Kidney epithelial cell (primary cell): ENCODE data around the gene UBN1. TPM values are rescaled to one million over a fixed set of nuclear protein-coding genes. Genes with fewer than 3 reads are reported as not detected.

ENCODE experiments used
- DNase-seq: peaks from one replicate; pipeline ENCODE4 v3.0.0-alpha.2; 2010; ENCODE audit warnings: low read depth
- H3K27me3 ChIP-seq: 2 replicates; pipeline ENCODE4 v1.6.0; 2011; ENCODE audit warnings: low read length; ENCODE audit not compliant: control insufficient read depth, insufficient read depth
- H3K36me3 ChIP-seq: 2 replicates; pipeline ENCODE4 v1.5.1; 2011; ENCODE audit warnings: low read length; ENCODE audit not compliant: control insufficient read depth, insufficient read depth
- H3K4me3 ChIP-seq: 2 replicates; pipeline ENCODE4 v1.5.1; 2011; ENCODE audit warnings: low read depth, mild to moderate bottlenecking, control low read depth, low read length
- CTCF ChIP-seq: IDR thresholded peaks from 2 replicates; pipeline ENCODE4 v1.5.1; 2011; ENCODE audit warnings: mild to moderate bottlenecking, moderate library complexity, low read length, control low read depth, inconsistent platforms; ENCODE audit not compliant: insufficient read depth, poor library complexity, severe bottlenecking
- total RNA-seq: library from RNA; depleted of rRNA; stranded (reverse); fragments of >200 nt; gene quantifications from 2 replicates; pipeline ENCODE4 v1.2.3, GENCODE V29; 2015

The UBN1 gene
- total RNA-seq, 1 donor from 2014 or later = 33.3 TPM

DNA sequence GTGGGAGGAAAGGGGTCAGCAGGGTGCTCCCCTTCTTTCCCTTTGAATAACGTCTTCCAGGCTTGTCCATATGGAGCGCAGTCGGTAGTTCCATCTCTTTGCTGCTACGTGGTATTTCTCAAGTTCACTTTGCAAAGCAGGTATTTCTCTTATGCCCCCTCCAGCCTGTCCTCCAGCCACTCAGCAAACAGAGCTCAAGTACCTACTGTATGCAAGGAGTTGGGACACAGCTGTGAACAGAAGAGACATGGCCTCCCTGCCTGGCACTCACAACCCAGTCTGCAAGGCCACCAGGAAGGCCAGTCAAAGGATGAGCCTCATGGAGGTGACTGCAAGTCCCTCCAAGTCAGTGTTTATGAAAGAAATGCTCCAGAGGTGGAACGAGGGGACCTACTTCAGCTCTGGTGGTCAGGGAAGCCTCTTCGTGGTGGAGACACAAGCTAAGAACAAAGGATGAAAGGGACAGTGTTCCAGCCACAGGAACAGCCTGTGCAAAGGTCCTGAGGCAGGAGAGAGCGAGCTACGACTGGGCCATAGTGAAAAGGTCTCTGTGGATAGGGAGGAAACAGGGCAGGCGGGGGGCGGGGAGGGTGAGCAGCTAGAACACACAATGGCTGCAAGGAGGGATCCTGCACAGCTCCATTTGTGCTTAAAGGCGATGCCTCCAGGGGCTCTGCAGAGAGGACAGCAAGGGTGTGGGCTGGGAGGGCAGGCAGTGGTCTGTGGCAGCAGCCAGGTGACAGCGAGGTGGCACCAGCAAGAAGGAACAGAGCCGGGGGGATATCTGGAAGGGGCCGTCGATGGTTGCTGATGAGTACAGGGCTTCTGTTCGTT is 57.0 kb downstream of the UBN1 start:
- H3K4me3 ChIP-seq = no peak overlapping the region
- DNase-seq = no peak
- H3K36me3 ChIP-seq = peaks cover 1% of the 10 kb centered on the region
- H3K27me3 ChIP-seq = no peaks in the 10 kb centered on the region
- TF ChIP-seq CTCF = no peak

GRCh38 chr16:4904942-4905615 is 57.8 kb downstream of the UBN1 start:
- DNase-seq = no peak
- Histone ChIP-seq H3K36me3 (no peaks in the 10 kb centered on the region), H3K27me3 (no peaks in the 10 kb centered on the region), H3K4me3 (no peak overlapping the region)
- TF ChIP-seq CTCF = no peak

GRCh38 chr16:4908854-4909401 is 61.6 kb downstream of the UBN1 start:
- no peak for DNase-seq
- TF ChIP-seq CTCF = no peak
- no peaks in the 10 kb centered on the region for H3K36me3 ChIP-seq
- H3K27me3 ChIP-seq = no peaks in the 10 kb centered on the region
- no peak overlapping the region for H3K4me3 ChIP-seq

- H3K4me3 ChIP-seq = no peak overlapping the region
- TF ChIP-seq CTCF = no peak
- H3K27me3 ChIP-seq = no peaks in the 10 kb centered on the region
- DNase-seq = no peak
- no peaks in the 10 kb centered on the region for H3K36me3 ChIP-seq
Measured at GRCh38 chr16:4909825-4910224, 62.5 kb downstream of the UBN1 start.

GRCh38 chr16:4910828-4911227 is 63.5 kb downstream of the UBN1 start:
- Histone ChIP-seq H3K36me3 (no peaks in the 10 kb centered on the region), H3K4me3 (no peak overlapping the region), H3K27me3 (no peaks in the 10 kb centered on the region)
- no peak for TF ChIP-seq CTCF
- DNase-seq = no peak
